CD14-positive monocyte (primary cell): ENCODE measurements around the gene RFXANK. TPM values are rescaled to one million over a fixed set of nuclear protein-coding genes. Genes with fewer than 3 reads are reported as not detected.

ENCODE experiments used
- DNase-seq, 3 donors: peaks; one replicate each; pipeline ENCODE4 v3.0.0-alpha.2; 2011 to 2022
- H2AFZ ChIP-seq: 2 replicates; pipeline ENCODE4 v1.6.0; 2012; ENCODE audit warnings: mild to moderate bottlenecking, low read depth, low read length, inconsistent platforms; ENCODE audit not compliant: insufficient read depth, poor library complexity, severe bottlenecking
- H3K27ac ChIP-seq, 2 donors: 1 replicate in 1 of 2; 2 replicates in 1 of 2; pipeline ENCODE4 v1.5.1; 2012 to 2013; ENCODE audit warnings: low read length in 2 of 2, control low read depth in 1 of 2, inconsistent platforms in 1 of 2, low read depth in 1 of 2, mild to moderate bottlenecking in 1 of 2
- H3K27me3 ChIP-seq, 2 donors: one replicate each; pipeline versions ENCODE4 v1.6.0 to v1.6.1; 2011 to 2013; ENCODE audit warnings: low read length in 2 of 2; ENCODE audit not compliant: control insufficient read depth in 2 of 2, insufficient read depth in 2 of 2
- H3K36me3 ChIP-seq, 2 donors: replicated peaks in 1 of 2; 1 replicate in 1 of 2; 2 replicates in 1 of 2; pipeline versions ENCODE4 v1.5.1 to v1.6.1; 2012 to 2013; ENCODE audit warnings: low read length in 2 of 2, control low read depth in 1 of 2, inconsistent platforms in 1 of 2, mild to moderate bottlenecking in 1 of 2; ENCODE audit not compliant: insufficient read depth in 2 of 2, control insufficient read depth in 1 of 2
- H3K4me1 ChIP-seq, 2 donors: 1 replicate in 1 of 2; 2 replicates in 1 of 2; pipeline versions ENCODE4 v1.5.1 to v1.6.1; 2012 to 2013; ENCODE audit warnings: low read length in 2 of 2, control low read depth in 1 of 2, inconsistent platforms in 1 of 2, mild to moderate bottlenecking in 1 of 2, moderate library complexity in 1 of 2; ENCODE audit not compliant: insufficient read depth in 2 of 2, control insufficient read depth in 1 of 2
- H3K4me2 ChIP-seq: replicated peaks from 2 replicates; pipeline ENCODE3; 2012; ENCODE audit warnings: low read length, moderate library complexity, mild to moderate bottlenecking; ENCODE audit not compliant: poor library complexity, severe bottlenecking; ENCODE audit errors: extremely low read depth
- H3K4me3 ChIP-seq, 3 experiments: fragments of 200-600 bp in 1 of 3; sonication (generic) in 1 of 3; replicated peaks in 1 of 3; 1 replicate in 2 of 3; 2 replicates in 1 of 3; pipeline ENCODE4 v1.5.1; 2011 to 2013; ENCODE audit warnings: low read length in 3 of 3, mild to moderate bottlenecking in 3 of 3, control low read depth in 2 of 3, low read depth in 2 of 3, inconsistent platforms in 1 of 3, moderate library complexity in 1 of 3
- H3K79me2 ChIP-seq: 2 replicates; pipeline ENCODE4 v1.6.0; 2012; ENCODE audit warnings: mild to moderate bottlenecking, control low read depth, inconsistent platforms, low read length, moderate library complexity; ENCODE audit not compliant: insufficient read depth
- H3K9ac ChIP-seq: 2 replicates; pipeline ENCODE4 v1.6.0; 2017; ENCODE audit warnings: low read length, mild to moderate bottlenecking; ENCODE audit not compliant: insufficient read depth, poor library complexity, severe bottlenecking
- H3K9me3 ChIP-seq, 2 donors: replicated peaks in 1 of 2; 1 replicate in 1 of 2; 2 replicates in 1 of 2; pipeline versions ENCODE4 v1.5.1 to v1.6.1; 2012 to 2013; ENCODE audit warnings: low read length in 2 of 2, control low read depth in 1 of 2; ENCODE audit not compliant: control insufficient read depth in 1 of 2, insufficient read depth in 1 of 2
- H4K20me1 ChIP-seq: 2 replicates; pipeline ENCODE4 v1.6.0; 2012; ENCODE audit warnings: mild to moderate bottlenecking, low read length, control low read depth, moderate library complexity; ENCODE audit not compliant: insufficient read depth
- H3K27ac Mint-ChIP-seq, 7 donors: one replicate each; pipeline ENCODE4 v1.8.0; 2020; ENCODE audit warnings: mild to moderate bottlenecking in 7 of 7, mixed read lengths in 7 of 7, moderate library complexity in 6 of 7, inconsistent platforms in 2 of 7
- H3K27me3 Mint-ChIP-seq, 3 donors: one replicate each; pipeline ENCODE4 v1.8.0; 2021 to 2022; ENCODE audit warnings: low read depth in 3 of 3, mild to moderate bottlenecking in 3 of 3, mixed read lengths in 3 of 3, moderate library complexity in 3 of 3, inconsistent platforms in 1 of 3
- H3K36me3 Mint-ChIP-seq, 2 donors: one replicate each; pipeline ENCODE4 v1.8.0; 2020; ENCODE audit warnings: mixed read lengths in 2 of 2, inconsistent platforms in 1 of 2, mild to moderate bottlenecking in 1 of 2
- H3K4me1 Mint-ChIP-seq: one replicate; pipeline ENCODE4 v1.8.0; 2020; ENCODE audit warnings: mild to moderate bottlenecking, mixed read lengths
- H3K4me3 Mint-ChIP-seq, 2 donors: one replicate each; pipeline ENCODE4 v1.8.0; 2020; ENCODE audit warnings: mild to moderate bottlenecking in 2 of 2, mixed read lengths in 2 of 2, moderate library complexity in 1 of 2
- H3K9me3 Mint-ChIP-seq, 7 donors: one replicate each; pipeline ENCODE4 v1.8.0; 2020 to 2022; ENCODE audit warnings: mixed read lengths in 7 of 7, mild to moderate bottlenecking in 6 of 7, moderate library complexity in 6 of 7, inconsistent platforms in 2 of 7
- CTCF ChIP-seq: fragments of 200-600 bp; IDR thresholded peaks from one replicate; pipeline ENCODE4 v1.8.0; 2022; ENCODE audit warnings: antibody characterized with exemption, mild to moderate bottlenecking
- WGBS: methylation state at CpG from one replicate; pipeline ENCODE4 v1.1.5; 2013; ENCODE audit warnings: missing lambda C conversion rate; ENCODE audit not compliant: insufficient coverage; 5-methylcytosine and 5-hydroxymethylcytosine counted together
- intact Hi-C, 2 donors: fragments of 100-400 bp; cut with micrococcal nuclease; formaldehyde crosslinking; loops; one replicate each; pipeline versions ENCODE4 v1.15.0 to v1.15.1; 2023
- polyA minus RNA-seq: library from RNA; depleted of rRNA, polyadenylated mRNA; stranded (reverse); fragments of >200 nt; gene quantifications from 2 replicates; pipeline ENCODE4 v1.2.3, GENCODE V29; 2012
- polyA plus RNA-seq, 3 donors: library from polyadenylated mRNA; depleted of rRNA in 1 of 3; unstranded in 2 of 3; stranded (reverse) in 1 of 3; fragments of 300-500 nt in 2 of 3; fragments of >200 nt in 1 of 3; fragmentation: Illumina TruSeq in 2 of 3; gene quantifications; 1 replicate in 2 of 3; 2 replicates in 1 of 3; pipeline ENCODE4 v1.2.3, GENCODE V29; 2012 to 2021
- total RNA-seq, 12 experiments: library from RNA in 1 of 12; stranded (reverse) in 1 of 12; fragments of 120-200 nt in 1 of 12; gene quantifications; one replicate each; pipeline ENCODE4 v1.2.4 and lab custom pipeline; 2013 to 2026; ENCODE audit warnings: mixed read lengths in 6 of 12, inconsistent platforms in 1 of 12

Gene RFXANK
- 108 TPM for total RNA-seq (2013)
- polyA plus RNA-seq, result 10 to 100 TPM; 62.2 to 98.2 (median 66.6) TPM
- 41.8 and 71.7 TPM in 2 replicates for polyA minus RNA-seq
- 3.5 to 18.1 (median 14.1) reads per million in 11 experiments for total RNA-seq (lab: John Stamatoyannopoulos, UW)

- H3K4me1 ChIP-seq, result peaks cover 24 to 45% of the 10 kb centered on the region in 2 donors
- peak within 1 kb of the TSS; percentile 69 to 100 (median 85) for H3K4me3 ChIP-seq
- Mint-ChIP-seq H3K36me3 (peaks cover 23 to 41% of the 10 kb centered on the region in 2 donors), H3K27ac (peak within 1 kb of the TSS; percentile 96 to 99 (median 98)), H3K4me1 (peaks cover 36% of the 10 kb centered on the region), H3K9me3 (peaks cover under 1 to 12% (median 7%) of the 10 kb centered on the region in 7 donors), H3K27me3 (peaks cover 0 to 1% (median 0%) of the 10 kb centered on the region in 3 donors), H3K4me3 (peak within 1 kb of the TSS; percentile 92 to 96)
- peak within 1 kb of the TSS; percentile 97 for H2AFZ ChIP-seq
- H3K36me3 ChIP-seq, result peaks cover 7 to 15% of the 10 kb centered on the region in 2 donors
- peak within 1 kb of the TSS; percentile 90 for H3K4me2 ChIP-seq
- DNase-seq, result peak; percentile 97 to 99 (median 98)
- H3K27ac ChIP-seq, result peak within 1 kb of the TSS; percentile 100
- TF ChIP-seq CTCF, result no peak
- H3K9me3 ChIP-seq, result peaks cover 0 to 15% of the 10 kb centered on the region in 2 donors
- intact Hi-C loops, result loop anchor here (1.0 to 10.0 kb wide), 3 partner anchors 11 to 133 kb away; partner anchors contain the start of genes MAU2 (in 2 of the 2), SUGP1 (in 2 of the 2) and NR2C2AP (in 1 of the 2)
- WGBS, result 0% methylated on average over 21 of the region's 53 CpGs
- H4K20me1 ChIP-seq, result peaks cover 19% of the 10 kb centered on the region
- no peaks in the 10 kb centered on the region for H3K27me3 ChIP-seq
- H3K79me2 ChIP-seq, result peaks cover 51% of the 10 kb centered on the region
- peak within 1 kb of the TSS; percentile 99 for H3K9ac ChIP-seq
Observed at GRCh38 chr19:19192078-19192882, at the start of gene RFXANK, which contains the start of gene BORCS8. Gene RFXANK (plus strand): TSS chr19:19192258. CDS start chr19:19193947, 1,689 bp downstream. Gene BORCS8 (minus strand): TSS chr19:19192152. CDS start chr19:19192117, 35 bp downstream.

GRCh38 chr19:19142347-19142746, 49.7 kb upstream of the RFXANK start:
- intact Hi-C loops, result no loop called here
- no peak for DNase-seq
- peaks cover 5 to 11% (median 8%) of the 10 kb centered on the region in 3 donors for H3K27me3 Mint-ChIP-seq
- no peak overlapping the region for H3K9ac ChIP-seq
- peaks cover 15 to 20% of the 10 kb centered on the region in 2 donors for H3K4me1 ChIP-seq
- 98% methylated on average over 6 of the region's 12 CpGs for WGBS
- peak overlapping the region in 1 of 7 donors; percentile 5 for H3K27ac Mint-ChIP-seq
- no peak overlapping the region for H3K4me2 ChIP-seq
- H3K4me3 ChIP-seq, result no peak overlapping the region
- H3K27me3 ChIP-seq, result no peaks in the 10 kb centered on the region
- no peaks in the 10 kb centered on the region for H3K9me3 ChIP-seq
- no peak overlapping the region for H2AFZ ChIP-seq
- peaks cover 4 to 7% of the 10 kb centered on the region in 2 donors for H3K36me3 Mint-ChIP-seq
- H3K36me3 ChIP-seq, result peaks cover 6 to 10% of the 10 kb centered on the region in 2 donors
- H3K9me3 Mint-ChIP-seq, result peaks cover 0 to 3% (median 0%) of the 10 kb centered on the region in 7 donors
- H3K4me1 Mint-ChIP-seq, result peaks cover 16% of the 10 kb centered on the region
- no peak overlapping the region for H3K4me3 Mint-ChIP-seq
- no peaks in the 10 kb centered on the region for H4K20me1 ChIP-seq
- no peak overlapping the region for H3K27ac ChIP-seq
- no peak for TF ChIP-seq CTCF
- no peaks in the 10 kb centered on the region for H3K79me2 ChIP-seq
